WTC11 (cell line): ENCODE data around the gene EFCC1. TPM values are rescaled to one million over a fixed set of nuclear protein-coding genes. Genes with fewer than 3 reads are reported as not detected.
A peak's percentile ranks its signal among the peaks of the same experiment; 100 is the strongest.

Source experiments
- ATAC-seq: fragments of 200-7000 bp; cut with Tn5 transposase; 2 replicates; pipeline ENCODE4 v1.10.0; 2021; ENCODE audit warnings: mild to moderate bottlenecking, moderate library complexity
- CTCF ChIA-PET: fragments of 300-600 bp; sonication (Branson Sonifier 250); formaldehyde crosslinking; loops from one replicate; lab custom pipeline; 2021; ENCODE audit warnings: antibody characterized with exemption; lab: Charles Lee
- POLR2A ChIA-PET: fragments of 350-600 bp; sonication (Branson Sonifier 250); formaldehyde crosslinking; loops from one replicate; lab custom pipeline; 2021; ENCODE audit warnings: antibody characterized with exemption; lab: Charles Lee
- DNase-seq: peaks from one replicate; pipeline ENCODE4 v3.0.0; 2021; ENCODE audit warnings: low spot score
- H3K27ac Mint-ChIP-seq: 2 replicates; pipeline ENCODE4 v1.8.0; 2021; ENCODE audit warnings: mixed read lengths
- H3K27me3 Mint-ChIP-seq: 2 replicates; pipeline ENCODE4 v1.8.0; 2021; ENCODE audit warnings: low read depth, mild to moderate bottlenecking, moderate library complexity, mixed read lengths
- H3K36me3 Mint-ChIP-seq: 2 replicates; pipeline ENCODE4 v1.8.0; 2021; ENCODE audit warnings: mixed read lengths
- H3K4me1 Mint-ChIP-seq: 2 replicates; pipeline ENCODE4 v1.8.0; 2022; ENCODE audit warnings: mixed read lengths
- H3K4me3 Mint-ChIP-seq: 2 replicates; pipeline ENCODE4 v1.8.0; 2021; ENCODE audit warnings: mild to moderate bottlenecking, moderate library complexity, mixed read lengths
- H3K9me3 Mint-ChIP-seq: 2 replicates; pipeline ENCODE4 v1.8.0; 2021; ENCODE audit warnings: mixed read lengths
- FOXK1 ChIP-seq: sonication (generic); formaldehyde crosslinking; IDR thresholded peaks from 2 replicates; pipeline ENCODE4 v1.8.0; 2022; ENCODE audit warnings: mild to moderate bottlenecking, moderate library complexity, missing genetic modification reagents
- GRHL2 ChIP-seq: fragments of 250-450 bp; sonication (Bioruptor Pico); IDR thresholded peaks from 2 replicates; pipeline ENCODE4 v1.8.0; 2022; ENCODE audit warnings: mild to moderate bottlenecking, moderate library complexity; ENCODE audit not compliant: insufficient replicate concordance, severe bottlenecking
- GTF2I ChIP-seq: fragments of 250-450 bp; sonication (Bioruptor Pico); conservative IDR thresholded peaks from 2 replicates; pipeline ENCODE4 v1.4.0; 2021; ENCODE audit warnings: mild to moderate bottlenecking
- PRRX2 ChIP-seq: fragments of 250-450 bp; sonication (Bioruptor Pico); IDR thresholded peaks from 2 replicates; pipeline ENCODE4 v1.8.0; 2021; ENCODE audit warnings: mild to moderate bottlenecking
- SOX15 ChIP-seq: fragments of 250-450 bp; sonication (Bioruptor Pico); IDR thresholded peaks from 2 replicates; pipeline ENCODE4 v1.9.0; 2021; ENCODE audit warnings: mild to moderate bottlenecking
- ZNF232 ChIP-seq: sonication (generic); formaldehyde crosslinking; IDR thresholded peaks from 2 replicates; pipeline ENCODE4 v1.8.0; 2022; ENCODE audit warnings: mild to moderate bottlenecking, missing genetic modification reagents
- total RNA-seq: library from RNA; stranded (reverse); gene quantifications from 3 replicates; pipeline ENCODE4 v1.2.3, GENCODE V29; 2021
- TF ChIP-seq, protein P1 (sequence below): sonication (generic); formaldehyde crosslinking; IDR thresholded peaks from 2 replicates; pipeline ENCODE4 v1.8.0; 2023; ENCODE audit warnings: missing genetic modification reagents
- TF ChIP-seq, protein P2 (sequence below): sonication (generic); formaldehyde crosslinking; IDR thresholded peaks from 2 replicates; pipeline ENCODE4 v1.8.0; 2022; ENCODE audit warnings: mild to moderate bottlenecking, missing genetic modification reagents
- TF ChIP-seq, protein P3 (sequence below): sonication (generic); formaldehyde crosslinking; IDR thresholded peaks from 2 replicates; pipeline ENCODE4 v1.8.1; 2022; ENCODE audit warnings: mild to moderate bottlenecking, moderate library complexity, missing genetic modification reagents
- TF ChIP-seq, protein P4 (sequence below): sonication (generic); formaldehyde crosslinking; IDR thresholded peaks from 2 replicates; pipeline ENCODE4 v1.8.1; 2023; ENCODE audit warnings: mild to moderate bottlenecking, missing genetic modification reagents, borderline replicate concordance
- TF ChIP-seq, protein P5 (sequence below): sonication (generic); formaldehyde crosslinking; IDR thresholded peaks from 2 replicates; pipeline ENCODE4 v1.8.1; 2023; ENCODE audit warnings: mild to moderate bottlenecking, missing genetic modification reagents
- TF ChIP-seq, protein P6 (sequence below): sonication (generic); formaldehyde crosslinking; IDR thresholded peaks from 2 replicates; pipeline ENCODE4 v1.8.1; 2023; ENCODE audit warnings: mild to moderate bottlenecking, missing genetic modification reagents, moderate library complexity
- TF ChIP-seq, protein P7 (sequence below): sonication (generic); formaldehyde crosslinking; conservative IDR thresholded peaks from 2 replicates; pipeline ENCODE4 v1.8.1; 2023; ENCODE audit warnings: mild to moderate bottlenecking, low read depth, missing genetic modification reagents, moderate library complexity
- TF ChIP-seq, protein P8 (sequence below): fragments of 250-450 bp; sonication (Bioruptor Pico); IDR thresholded peaks from 2 replicates; pipeline ENCODE4 v1.9.0; 2021; ENCODE audit warnings: mild to moderate bottlenecking

Gene EFCC1
- total RNA-seq, 1 experiment from 2014 or later, result 0.31 TPM

DNA sequence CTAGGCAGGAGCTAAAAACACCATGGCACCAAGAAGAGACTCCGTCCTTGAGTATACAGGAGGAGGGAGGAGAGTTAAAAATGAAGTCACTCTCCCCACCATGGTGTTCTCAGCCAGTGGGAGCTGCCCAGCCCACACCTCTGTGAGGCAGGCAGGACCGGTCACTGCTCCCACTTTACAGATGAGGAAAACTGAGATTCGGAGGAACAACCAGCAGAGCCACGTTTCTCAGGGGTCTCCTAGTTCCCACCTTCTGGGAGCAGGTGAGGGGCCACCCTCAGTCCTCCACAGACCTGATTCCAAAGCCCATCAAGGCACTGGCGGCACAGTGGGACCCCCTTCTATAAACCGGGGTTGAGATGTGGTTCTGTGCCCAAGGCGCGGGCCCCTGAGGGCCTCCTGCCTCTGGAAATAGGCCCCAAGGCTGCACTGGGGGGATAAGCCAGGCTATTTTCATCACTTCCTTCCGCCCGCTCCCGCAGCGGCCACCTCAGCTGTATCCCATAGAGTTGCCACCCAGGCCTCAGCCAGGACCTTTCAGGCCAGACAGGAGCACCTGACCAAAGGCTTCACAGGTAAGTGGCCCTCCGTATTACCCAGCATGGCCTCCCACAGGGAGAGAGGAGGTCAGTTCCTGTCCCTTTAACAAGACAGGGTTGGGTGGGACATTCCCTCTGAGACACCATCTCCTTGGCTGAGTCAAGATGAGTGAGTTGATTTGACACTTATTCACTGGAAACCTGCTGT is 59.3 kb downstream of the EFCC1 start, which contains the start of gene GP9:
TSS of gene GP9 (plus strand) at position 504 of the 747 bp plus-strand sequence. CDS start 961 bp downstream, outside the sequence.
- H3K27me3 Mint-ChIP-seq, result peaks cover 5% of the 10 kb centered on the region
- H3K36me3 Mint-ChIP-seq, result no peaks in the 10 kb centered on the region
- TF ChIP-seq, protein P1, sequence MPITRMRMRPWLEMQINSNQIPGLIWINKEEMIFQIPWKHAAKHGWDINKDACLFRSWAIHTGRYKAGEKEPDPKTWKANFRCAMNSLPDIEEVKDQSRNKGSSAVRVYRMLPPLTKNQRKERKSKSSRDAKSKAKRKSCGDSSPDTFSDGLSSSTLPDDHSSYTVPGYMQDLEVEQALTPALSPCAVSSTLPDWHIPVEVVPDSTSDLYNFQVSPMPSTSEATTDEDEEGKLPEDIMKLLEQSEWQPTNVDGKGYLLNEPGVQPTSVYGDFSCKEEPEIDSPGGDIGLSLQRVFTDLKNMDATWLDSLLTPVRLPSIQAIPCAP (CRISPR knock-in tag), result no peak
- no peak for TF ChIP-seq ZNF232
- 0 out of 2 replicates have a peak, but pooled peaks have one; percentile 37 for TF ChIP-seq GTF2I
- TF ChIP-seq, protein P2, sequence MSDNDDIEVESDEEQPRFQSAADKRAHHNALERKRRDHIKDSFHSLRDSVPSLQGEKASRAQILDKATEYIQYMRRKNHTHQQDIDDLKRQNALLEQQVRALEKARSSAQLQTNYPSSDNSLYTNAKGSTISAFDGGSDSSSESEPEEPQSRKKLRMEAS, result no peak
- ATAC-seq (no peak), DNase-seq (no peak)
- no peaks in the 10 kb centered on the region for H3K4me1 Mint-ChIP-seq
- CTCF ChIA-PET, result interaction anchor here (1.1 kb wide), 1 partner anchor 90 kb away, joined by 3 read pairs; no protein-coding TSS in a partner anchor
- H3K4me3 Mint-ChIP-seq, result no peak within 1 kb of the TSS
- H3K27ac Mint-ChIP-seq, result no peak within 1 kb of the TSS
- H3K9me3 Mint-ChIP-seq, result no peaks in the 10 kb centered on the region
- POLR2A ChIA-PET, result no interaction called here

DNA sequence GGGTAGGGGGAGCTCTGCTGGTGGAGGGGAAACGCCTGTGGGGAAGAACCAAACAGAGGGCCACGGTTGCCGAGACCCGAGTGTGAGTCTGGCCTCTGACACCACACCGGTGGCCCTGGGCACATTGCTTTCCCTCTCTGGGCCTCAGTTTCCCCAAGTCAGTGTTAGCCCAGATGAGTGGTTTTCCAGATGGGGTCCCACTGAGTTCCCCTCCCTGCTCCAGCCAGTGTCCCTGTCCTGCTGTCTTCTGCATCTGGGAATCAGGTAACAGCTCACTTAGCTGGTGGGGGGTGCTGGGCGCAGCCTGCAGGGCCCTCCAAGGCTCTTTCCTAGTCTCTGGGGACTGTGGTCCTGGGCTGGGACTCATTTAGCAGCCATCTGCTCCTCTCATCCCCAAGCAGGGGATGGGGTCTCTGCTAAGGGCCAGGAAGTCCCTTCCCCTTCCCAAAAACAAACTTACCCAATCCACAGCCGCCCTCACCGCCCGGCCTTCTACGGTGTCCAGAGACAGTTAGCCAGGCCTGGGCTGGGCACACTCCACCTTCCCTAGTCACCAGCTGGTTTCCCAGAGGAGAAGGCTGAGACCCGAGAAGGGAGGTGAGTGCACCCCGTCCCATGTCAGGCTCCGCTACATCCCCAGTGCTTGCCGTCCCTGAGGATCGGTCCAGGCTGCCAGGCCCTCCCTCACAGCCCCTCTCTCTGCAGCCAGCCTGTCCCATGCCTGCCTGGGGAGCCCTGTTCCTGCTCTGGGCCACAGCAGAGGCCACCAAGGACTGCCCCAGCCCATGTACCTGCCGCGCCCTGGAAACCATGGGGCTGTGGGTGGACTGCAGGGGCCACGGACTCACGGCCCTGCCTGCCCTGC is 60.2 kb downstream of the EFCC1 start:
- peaks cover 5% of the 10 kb centered on the region for H3K27me3 Mint-ChIP-seq
- DNase-seq (no peak), ATAC-seq (no peak)
- TF ChIP-seq, protein P3, sequence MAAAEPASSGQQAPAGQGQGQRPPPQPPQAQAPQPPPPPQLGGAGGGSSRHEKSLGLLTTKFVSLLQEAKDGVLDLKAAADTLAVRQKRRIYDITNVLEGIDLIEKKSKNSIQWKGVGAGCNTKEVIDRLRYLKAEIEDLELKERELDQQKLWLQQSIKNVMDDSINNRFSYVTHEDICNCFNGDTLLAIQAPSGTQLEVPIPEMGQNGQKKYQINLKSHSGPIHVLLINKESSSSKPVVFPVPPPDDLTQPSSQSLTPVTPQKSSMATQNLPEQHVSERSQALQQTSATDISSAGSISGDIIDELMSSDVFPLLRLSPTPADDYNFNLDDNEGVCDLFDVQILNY (CRISPR knock-in tag), result no peak
- TF ChIP-seq GTF2I, result no peak
- TF ChIP-seq, protein P4, sequence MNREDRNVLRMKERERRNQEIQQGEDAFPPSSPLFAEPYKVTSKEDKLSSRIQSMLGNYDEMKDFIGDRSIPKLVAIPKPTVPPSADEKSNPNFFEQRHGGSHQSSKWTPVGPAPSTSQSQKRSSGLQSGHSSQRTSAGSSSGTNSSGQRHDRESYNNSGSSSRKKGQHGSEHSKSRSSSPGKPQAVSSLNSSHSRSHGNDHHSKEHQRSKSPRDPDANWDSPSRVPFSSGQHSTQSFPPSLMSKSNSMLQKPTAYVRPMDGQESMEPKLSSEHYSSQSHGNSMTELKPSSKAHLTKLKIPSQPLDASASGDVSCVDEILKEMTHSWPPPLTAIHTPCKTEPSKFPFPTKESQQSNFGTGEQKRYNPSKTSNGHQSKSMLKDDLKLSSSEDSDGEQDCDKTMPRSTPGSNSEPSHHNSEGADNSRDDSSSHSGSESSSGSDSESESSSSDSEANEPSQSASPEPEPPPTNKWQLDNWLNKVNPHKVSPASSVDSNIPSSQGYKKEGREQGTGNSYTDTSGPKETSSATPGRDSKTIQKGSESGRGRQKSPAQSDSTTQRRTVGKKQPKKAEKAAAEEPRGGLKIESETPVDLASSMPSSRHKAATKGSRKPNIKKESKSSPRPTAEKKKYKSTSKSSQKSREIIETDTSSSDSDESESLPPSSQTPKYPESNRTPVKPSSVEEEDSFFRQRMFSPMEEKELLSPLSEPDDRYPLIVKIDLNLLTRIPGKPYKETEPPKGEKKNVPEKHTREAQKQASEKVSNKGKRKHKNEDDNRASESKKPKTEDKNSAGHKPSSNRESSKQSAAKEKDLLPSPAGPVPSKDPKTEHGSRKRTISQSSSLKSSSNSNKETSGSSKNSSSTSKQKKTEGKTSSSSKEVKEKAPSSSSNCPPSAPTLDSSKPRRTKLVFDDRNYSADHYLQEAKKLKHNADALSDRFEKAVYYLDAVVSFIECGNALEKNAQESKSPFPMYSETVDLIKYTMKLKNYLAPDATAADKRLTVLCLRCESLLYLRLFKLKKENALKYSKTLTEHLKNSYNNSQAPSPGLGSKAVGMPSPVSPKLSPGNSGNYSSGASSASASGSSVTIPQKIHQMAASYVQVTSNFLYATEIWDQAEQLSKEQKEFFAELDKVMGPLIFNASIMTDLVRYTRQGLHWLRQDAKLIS (CRISPR knock-in tag), result no peak
- TF ChIP-seq, protein P5, sequence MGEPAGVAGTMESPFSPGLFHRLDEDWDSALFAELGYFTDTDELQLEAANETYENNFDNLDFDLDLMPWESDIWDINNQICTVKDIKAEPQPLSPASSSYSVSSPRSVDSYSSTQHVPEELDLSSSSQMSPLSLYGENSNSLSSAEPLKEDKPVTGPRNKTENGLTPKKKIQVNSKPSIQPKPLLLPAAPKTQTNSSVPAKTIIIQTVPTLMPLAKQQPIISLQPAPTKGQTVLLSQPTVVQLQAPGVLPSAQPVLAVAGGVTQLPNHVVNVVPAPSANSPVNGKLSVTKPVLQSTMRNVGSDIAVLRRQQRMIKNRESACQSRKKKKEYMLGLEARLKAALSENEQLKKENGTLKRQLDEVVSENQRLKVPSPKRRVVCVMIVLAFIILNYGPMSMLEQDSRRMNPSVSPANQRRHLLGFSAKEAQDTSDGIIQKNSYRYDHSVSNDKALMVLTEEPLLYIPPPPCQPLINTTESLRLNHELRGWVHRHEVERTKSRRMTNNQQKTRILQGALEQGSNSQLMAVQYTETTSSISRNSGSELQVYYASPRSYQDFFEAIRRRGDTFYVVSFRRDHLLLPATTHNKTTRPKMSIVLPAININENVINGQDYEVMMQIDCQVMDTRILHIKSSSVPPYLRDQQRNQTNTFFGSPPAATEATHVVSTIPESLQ (CRISPR knock-in tag), result no peak
- TF ChIP-seq, protein P2, result no peak
- TF ChIP-seq, protein P6, sequence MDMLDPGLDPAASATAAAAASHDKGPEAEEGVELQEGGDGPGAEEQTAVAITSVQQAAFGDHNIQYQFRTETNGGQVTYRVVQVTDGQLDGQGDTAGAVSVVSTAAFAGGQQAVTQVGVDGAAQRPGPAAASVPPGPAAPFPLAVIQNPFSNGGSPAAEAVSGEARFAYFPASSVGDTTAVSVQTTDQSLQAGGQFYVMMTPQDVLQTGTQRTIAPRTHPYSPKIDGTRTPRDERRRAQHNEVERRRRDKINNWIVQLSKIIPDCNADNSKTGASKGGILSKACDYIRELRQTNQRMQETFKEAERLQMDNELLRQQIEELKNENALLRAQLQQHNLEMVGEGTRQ (CRISPR knock-in tag), result no peak
- TF ChIP-seq, protein P7, sequence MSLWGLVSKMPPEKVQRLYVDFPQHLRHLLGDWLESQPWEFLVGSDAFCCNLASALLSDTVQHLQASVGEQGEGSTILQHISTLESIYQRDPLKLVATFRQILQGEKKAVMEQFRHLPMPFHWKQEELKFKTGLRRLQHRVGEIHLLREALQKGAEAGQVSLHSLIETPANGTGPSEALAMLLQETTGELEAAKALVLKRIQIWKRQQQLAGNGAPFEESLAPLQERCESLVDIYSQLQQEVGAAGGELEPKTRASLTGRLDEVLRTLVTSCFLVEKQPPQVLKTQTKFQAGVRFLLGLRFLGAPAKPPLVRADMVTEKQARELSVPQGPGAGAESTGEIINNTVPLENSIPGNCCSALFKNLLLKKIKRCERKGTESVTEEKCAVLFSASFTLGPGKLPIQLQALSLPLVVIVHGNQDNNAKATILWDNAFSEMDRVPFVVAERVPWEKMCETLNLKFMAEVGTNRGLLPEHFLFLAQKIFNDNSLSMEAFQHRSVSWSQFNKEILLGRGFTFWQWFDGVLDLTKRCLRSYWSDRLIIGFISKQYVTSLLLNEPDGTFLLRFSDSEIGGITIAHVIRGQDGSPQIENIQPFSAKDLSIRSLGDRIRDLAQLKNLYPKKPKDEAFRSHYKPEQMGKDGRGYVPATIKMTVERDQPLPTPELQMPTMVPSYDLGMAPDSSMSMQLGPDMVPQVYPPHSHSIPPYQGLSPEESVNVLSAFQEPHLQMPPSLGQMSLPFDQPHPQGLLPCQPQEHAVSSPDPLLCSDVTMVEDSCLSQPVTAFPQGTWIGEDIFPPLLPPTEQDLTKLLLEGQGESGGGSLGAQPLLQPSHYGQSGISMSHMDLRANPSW (CRISPR knock-in tag), result no peak
- no peak for TF ChIP-seq PRRX2 (CRISPR knock-in tag)
- TF ChIP-seq, protein P8, sequence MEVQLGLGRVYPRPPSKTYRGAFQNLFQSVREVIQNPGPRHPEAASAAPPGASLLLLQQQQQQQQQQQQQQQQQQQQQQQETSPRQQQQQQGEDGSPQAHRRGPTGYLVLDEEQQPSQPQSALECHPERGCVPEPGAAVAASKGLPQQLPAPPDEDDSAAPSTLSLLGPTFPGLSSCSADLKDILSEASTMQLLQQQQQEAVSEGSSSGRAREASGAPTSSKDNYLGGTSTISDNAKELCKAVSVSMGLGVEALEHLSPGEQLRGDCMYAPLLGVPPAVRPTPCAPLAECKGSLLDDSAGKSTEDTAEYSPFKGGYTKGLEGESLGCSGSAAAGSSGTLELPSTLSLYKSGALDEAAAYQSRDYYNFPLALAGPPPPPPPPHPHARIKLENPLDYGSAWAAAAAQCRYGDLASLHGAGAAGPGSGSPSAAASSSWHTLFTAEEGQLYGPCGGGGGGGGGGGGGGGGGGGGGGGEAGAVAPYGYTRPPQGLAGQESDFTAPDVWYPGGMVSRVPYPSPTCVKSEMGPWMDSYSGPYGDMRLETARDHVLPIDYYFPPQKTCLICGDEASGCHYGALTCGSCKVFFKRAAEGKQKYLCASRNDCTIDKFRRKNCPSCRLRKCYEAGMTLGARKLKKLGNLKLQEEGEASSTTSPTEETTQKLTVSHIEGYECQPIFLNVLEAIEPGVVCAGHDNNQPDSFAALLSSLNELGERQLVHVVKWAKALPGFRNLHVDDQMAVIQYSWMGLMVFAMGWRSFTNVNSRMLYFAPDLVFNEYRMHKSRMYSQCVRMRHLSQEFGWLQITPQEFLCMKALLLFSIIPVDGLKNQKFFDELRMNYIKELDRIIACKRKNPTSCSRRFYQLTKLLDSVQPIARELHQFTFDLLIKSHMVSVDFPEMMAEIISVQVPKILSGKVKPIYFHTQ, result no peak
- no peak for TF ChIP-seq SOX15 (CRISPR knock-in tag)
- TF ChIP-seq GRHL2, result no peak
- no peak for TF ChIP-seq FOXK1
- H3K27ac Mint-ChIP-seq, result no peak overlapping the region
- H3K36me3 Mint-ChIP-seq, result no peaks in the 10 kb centered on the region
- H3K9me3 Mint-ChIP-seq, result no peaks in the 10 kb centered on the region
- no peaks in the 10 kb centered on the region for H3K4me1 Mint-ChIP-seq
- POLR2A ChIA-PET, result no interaction called here
- CTCF ChIA-PET, result interaction anchor here (1.7 kb wide), 1 partner anchor 8 kb away, joined by 6 read pairs; no protein-coding TSS in a partner anchor
- no peak overlapping the region for H3K4me3 Mint-ChIP-seq
